Body of pancreas (tissue), 4 donors: ENCODE results near the gene WDPCP. TPM values are rescaled to one million over a fixed set of nuclear protein-coding genes. Genes with fewer than 3 reads are reported as not detected.

Experiments used
- ATAC-seq: fragments of 150-250 bp; one replicate; pipeline ENCODE4 v1.9.1; 2016
- DNase-seq, 4 donors: peaks; one replicate each; pipeline ENCODE4 v3.0.0-alpha.2; 2019
- H3K27ac ChIP-seq, 4 donors: fragments of 200-600 bp; sonication (generic); 1 replicate in 3 of 4; 2 replicates in 1 of 4; pipeline versions ENCODE4 v1.5.1 to v1.6.1; 2016 to 2019; ENCODE audit warnings: mild to moderate bottlenecking in 1 of 4, mixed read lengths in 1 of 4, moderate library complexity in 1 of 4
- H3K27me3 ChIP-seq, 2 donors: fragments of 200-600 bp; sonication (generic); one replicate each; pipeline ENCODE4 v1.6.0; 2016; ENCODE audit warnings: mild to moderate bottlenecking in 1 of 2
- H3K36me3 ChIP-seq, 2 donors: fragments of 200-600 bp; sonication (generic); replicated peaks in 1 of 2; 2 replicates each; pipeline ENCODE4 v1.5.1; 2016; ENCODE audit warnings: low read depth in 2 of 2; ENCODE audit not compliant: insufficient read depth in 1 of 2
- H3K4me1 ChIP-seq: fragments of 200-600 bp; sonication (generic); one replicate; pipeline ENCODE4 v1.6.0; 2016
- H3K4me3 ChIP-seq, 2 donors: fragments of 200-600 bp; sonication (generic); 1 replicate in 1 of 2; 2 replicates in 1 of 2; pipeline ENCODE4 v1.5.1; 2016 to 2019
- H3K9me3 ChIP-seq, 3 donors: fragments of 200-600 bp; sonication (generic); 1 replicate in 2 of 3; 2 replicates in 1 of 3; pipeline ENCODE4 v1.5.1; 2016
- POLR2A ChIP-seq, 3 donors: fragments of 450-650 bp; IDR thresholded peaks; one replicate each; pipeline ENCODE4 v1.6.1; 2016; ENCODE audit warnings: antibody characterized with exemption in 3 of 3, mild to moderate bottlenecking in 2 of 3
- WGBS, 2 donors: methylation state at CpG; one replicate each; pipeline ENCODE4 v1.1.5; 2017; 5-methylcytosine and 5-hydroxymethylcytosine counted together
- intact Hi-C: fragments of 100-400 bp; cut with DNase I; formaldehyde crosslinking; loops from one replicate; pipeline ENCODE4 v1.15.1; 2023
- total RNA-seq, 2 donors: library from RNA; depleted of rRNA; stranded (reverse); fragments of >200 nt; gene quantifications; one replicate each; pipeline ENCODE4 v1.1.0, GENCODE V29; 2016
- TF ChIP-seq, protein P1 (sequence below), 7 experiments: fragments of 450-650 bp in 4 of 7; fragments of 200-600 bp in 3 of 7; sonication (generic) in 3 of 7; IDR thresholded peaks; one replicate each; pipeline ENCODE4 v1.5.1; 2016 to 2019; ENCODE audit warnings: antibody characterized with exemption in 7 of 7

The WDPCP gene
- total RNA-seq, 2 donors from 2014 or later = 6.9 to 8.3 TPM

DNA sequence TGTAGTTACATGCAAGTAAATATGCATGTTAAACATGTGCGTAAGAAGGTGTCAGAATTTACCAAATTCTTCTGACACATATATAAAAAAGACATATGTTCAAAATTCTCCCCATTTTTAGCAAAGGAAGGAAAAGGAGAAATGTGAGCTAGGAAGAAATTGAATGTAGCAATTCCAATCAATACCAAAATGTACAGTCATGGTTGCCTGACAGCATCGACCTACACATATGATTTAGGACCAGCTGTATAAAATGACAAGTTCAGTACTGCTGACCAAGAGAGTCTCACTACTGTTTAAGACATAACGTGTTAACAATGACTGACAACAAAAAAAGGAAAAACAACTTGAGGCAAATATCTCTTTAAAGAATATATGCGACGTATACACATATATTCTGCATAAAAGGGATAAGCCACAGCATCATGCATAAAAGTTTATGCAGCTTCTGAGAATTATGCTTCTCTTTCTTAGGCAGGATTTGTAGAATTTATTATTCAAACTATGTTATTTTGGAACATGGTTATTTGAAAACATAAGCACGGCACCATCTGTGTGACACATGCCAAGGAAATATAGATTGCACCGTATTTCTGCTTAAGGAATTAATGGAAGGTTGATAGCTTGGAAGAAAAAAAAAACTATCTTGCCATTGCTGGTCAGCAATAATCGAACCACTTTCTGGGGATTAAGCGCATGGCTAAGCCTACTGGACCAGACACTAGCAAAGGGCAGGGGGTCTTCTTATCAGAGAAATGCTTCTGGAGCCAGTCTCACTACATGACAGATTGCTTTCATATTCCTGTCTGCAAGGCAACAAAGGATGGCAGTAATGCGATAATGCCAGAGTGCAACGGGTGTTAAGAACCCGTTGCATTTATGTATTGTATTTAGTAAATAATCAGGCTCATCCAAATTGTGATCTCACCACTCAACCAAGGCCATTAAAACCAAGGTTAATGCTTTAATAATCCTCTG is 154.0 kb downstream of the WDPCP start:
- no peaks in the 10 kb centered on the region for H3K27me3 ChIP-seq
- no peaks in the 10 kb centered on the region for H3K36me3 ChIP-seq
- 86 to 88% methylated on average over 12 of the region's 12 CpGs for WGBS, 2 donors
- no peak for ATAC-seq
- DNase-seq = no peak
- no peak overlapping the region for H3K27ac ChIP-seq
- H3K9me3 ChIP-seq = no peaks in the 10 kb centered on the region
- H3K4me3 ChIP-seq = no peak overlapping the region
- no peak for TF ChIP-seq POLR2A (IDR thresholded peaks at IDR 0.05)
- TF ChIP-seq, protein P1, sequence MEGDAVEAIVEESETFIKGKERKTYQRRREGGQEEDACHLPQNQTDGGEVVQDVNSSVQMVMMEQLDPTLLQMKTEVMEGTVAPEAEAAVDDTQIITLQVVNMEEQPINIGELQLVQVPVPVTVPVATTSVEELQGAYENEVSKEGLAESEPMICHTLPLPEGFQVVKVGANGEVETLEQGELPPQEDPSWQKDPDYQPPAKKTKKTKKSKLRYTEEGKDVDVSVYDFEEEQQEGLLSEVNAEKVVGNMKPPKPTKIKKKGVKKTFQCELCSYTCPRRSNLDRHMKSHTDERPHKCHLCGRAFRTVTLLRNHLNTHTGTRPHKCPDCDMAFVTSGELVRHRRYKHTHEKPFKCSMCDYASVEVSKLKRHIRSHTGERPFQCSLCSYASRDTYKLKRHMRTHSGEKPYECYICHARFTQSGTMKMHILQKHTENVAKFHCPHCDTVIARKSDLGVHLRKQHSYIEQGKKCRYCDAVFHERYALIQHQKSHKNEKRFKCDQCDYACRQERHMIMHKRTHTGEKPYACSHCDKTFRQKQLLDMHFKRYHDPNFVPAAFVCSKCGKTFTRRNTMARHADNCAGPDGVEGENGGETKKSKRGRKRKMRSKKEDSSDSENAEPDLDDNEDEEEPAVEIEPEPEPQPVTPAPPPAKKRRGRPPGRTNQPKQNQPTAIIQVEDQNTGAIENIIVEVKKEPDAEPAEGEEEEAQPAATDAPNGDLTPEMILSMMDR (IDR thresholded peaks at IDR 0.05) = no peak
- intact Hi-C loops = no loop called here
- H3K4me1 ChIP-seq = peaks cover 4% of the 10 kb centered on the region

DNA sequence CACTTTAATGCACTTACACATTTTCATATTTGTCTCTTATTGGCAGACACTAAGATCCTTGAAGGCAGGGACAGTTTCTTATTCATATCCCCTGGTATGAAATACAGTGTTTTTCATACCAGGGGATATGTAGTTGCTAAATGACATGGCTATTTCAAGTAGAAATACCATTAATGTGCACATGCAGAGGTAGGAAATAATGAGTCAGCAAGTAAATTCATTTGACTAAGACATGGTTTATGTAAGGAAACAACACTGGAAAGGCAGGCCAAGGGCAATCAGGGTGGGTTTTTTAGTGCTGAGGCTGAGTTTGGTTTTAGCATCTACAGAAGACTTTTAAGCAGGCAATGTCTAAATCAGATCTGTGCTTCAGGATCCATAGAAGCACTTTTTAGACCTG is 155.9 kb downstream of the WDPCP start:
- Histone ChIP-seq H3K27me3 (no peaks in the 10 kb centered on the region), H3K4me1 (peaks cover 4% of the 10 kb centered on the region), H3K9me3 (no peaks in the 10 kb centered on the region), H3K27ac (no peak overlapping the region), H3K36me3 (no peaks in the 10 kb centered on the region), H3K4me3 (no peak overlapping the region)
- ATAC-seq (no peak), DNase-seq (no peak)
- TF ChIP-seq, protein P1 (IDR thresholded peaks at IDR 0.05) = no peak
- no peak for TF ChIP-seq POLR2A (IDR thresholded peaks at IDR 0.05)
- intact Hi-C loops = no loop called here

DNA sequence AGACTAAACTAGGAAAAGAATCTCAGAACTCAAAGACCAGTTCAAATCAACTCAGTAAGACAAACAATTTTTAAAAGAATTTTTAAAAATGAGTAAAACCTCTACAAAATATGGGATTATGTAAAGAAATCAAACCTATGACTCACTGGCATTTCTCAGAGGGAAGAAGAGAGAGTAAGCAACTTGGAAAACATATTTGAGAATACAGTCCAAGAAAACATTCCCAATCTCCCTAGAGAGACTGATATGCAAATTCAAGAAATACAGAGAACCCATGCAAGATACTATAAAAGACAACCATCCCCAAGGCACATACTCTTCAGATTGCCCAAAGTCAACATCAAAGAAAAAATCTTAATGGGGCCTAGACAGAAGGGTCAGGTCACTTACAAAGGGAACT is 162.7 kb downstream of the WDPCP start:
- no peak for ATAC-seq
- Histone ChIP-seq H3K36me3 (no peaks in the 10 kb centered on the region), H3K4me3 (no peak overlapping the region), H3K27ac (no peak overlapping the region), H3K9me3 (no peaks in the 10 kb centered on the region), H3K4me1 (no peaks in the 10 kb centered on the region), H3K27me3 (no peaks in the 10 kb centered on the region)
- TF ChIP-seq, protein P1 (IDR thresholded peaks at IDR 0.05) = no peak
- TF ChIP-seq POLR2A (IDR thresholded peaks at IDR 0.05) = no peak
- intact Hi-C loops = no loop called here
- DNase-seq = no peak

DNA sequence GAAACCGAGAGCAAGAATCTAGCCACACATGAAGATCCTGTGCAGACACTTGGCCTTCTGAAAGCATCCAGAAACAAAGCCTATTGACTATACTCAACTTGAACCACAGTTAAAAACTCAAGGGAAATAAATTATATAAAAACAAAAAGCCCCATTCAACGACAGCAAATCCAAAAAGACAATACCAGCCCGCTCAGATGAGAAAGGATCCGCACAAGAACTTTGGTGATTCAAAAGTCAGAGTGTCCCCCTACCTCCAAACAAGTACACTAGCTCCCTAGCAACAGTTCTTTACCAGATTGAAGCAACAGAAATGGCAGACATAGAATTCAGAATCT is 163.2 kb downstream of the WDPCP start:
- intact Hi-C loops = no loop called here

More for the DNA sequence above, 163.2 kb downstream of the WDPCP start:
- Histone ChIP-seq H3K4me3 (no peak overlapping the region), H3K27me3 (no peaks in the 10 kb centered on the region), H3K27ac (no peak overlapping the region), H3K4me1 (no peaks in the 10 kb centered on the region), H3K9me3 (no peaks in the 10 kb centered on the region), H3K36me3 (no peaks in the 10 kb centered on the region)
- no peak for ATAC-seq
- no peak for DNase-seq
- WGBS, 2 donors = 80 to 97% methylated on average over 4 of the region's 4 CpGs
- TF ChIP-seq POLR2A (IDR thresholded peaks at IDR 0.05) = no peak
- TF ChIP-seq, protein P1 (IDR thresholded peaks at IDR 0.05) = no peak
